ENCODE measurements around the gene TSNAXIP1. TPM values are rescaled to one million over a fixed set of nuclear protein-coding genes. Genes with fewer than 3 reads are reported as not detected.
"Not testable (repeated sequence)": the region's sequence is repeated elsewhere in the genome, so short reads cannot be mapped to it uniquely, and the experiment has no call there.

TSNAXIP1 gene
- total RNA-seq, 2 experiments from 2014 or later: 0.52 to 0.61 TPM

DNA sequence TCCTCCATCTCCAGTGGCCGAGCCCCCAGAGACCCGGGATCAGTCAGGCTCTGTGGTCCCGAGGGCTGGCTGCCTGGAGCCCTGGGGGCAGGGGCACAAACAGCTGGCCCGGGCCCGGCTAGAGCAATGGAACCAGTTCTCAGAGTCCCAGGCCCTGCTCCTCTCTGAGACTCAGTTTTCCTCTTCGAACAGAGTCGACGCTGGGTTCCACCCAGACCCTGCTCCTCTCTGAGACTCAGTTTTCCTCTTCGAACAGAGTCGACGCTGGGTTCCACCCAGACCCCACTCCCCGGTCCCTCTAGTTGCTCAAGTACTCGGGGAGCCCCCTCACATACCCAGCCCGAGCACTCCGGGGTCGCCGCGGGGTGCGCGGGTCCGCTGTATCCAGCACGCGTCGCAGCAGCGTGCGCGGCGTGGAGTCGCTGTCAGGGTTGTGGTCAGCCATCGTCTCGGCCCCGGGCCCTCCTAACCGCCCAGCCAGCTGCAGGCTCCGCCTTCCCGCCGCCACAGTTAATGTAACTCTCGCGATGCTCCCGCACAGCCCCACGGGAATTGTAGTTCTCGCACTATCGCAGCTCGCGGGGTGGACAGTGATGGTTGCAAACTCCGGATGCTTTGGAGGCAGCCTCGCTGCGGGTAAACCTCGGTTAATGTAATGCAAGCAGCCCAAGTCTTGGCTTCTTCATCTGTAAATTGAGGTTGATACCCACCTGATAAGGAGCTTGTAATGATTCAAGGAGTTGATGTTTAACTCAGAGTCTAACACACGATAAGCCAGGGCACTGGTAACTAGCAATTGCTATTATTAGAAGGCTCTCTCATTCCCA, 26.9 kb downstream of the TSNAXIP1 start:
- H3K4me3 ChIP-seq (ENCODE audit: low read length): peak overlapping the region; percentile 87
- ATAC-seq (ENCODE audit: poor library complexity): peak; percentile 99

GRCh38 chr16:67834242-67834614, 27.5 kb downstream of the TSNAXIP1 start:
- peak overlapping the region; percentile 93 for H3K4me3 Mint-ChIP-seq
- DNase-seq: no peak
- intact Hi-C loops (cut with DNase I, micrococcal nuclease): loop anchor here in 1 of 2 experiments (5.0 kb wide), 1 partner anchor 38 kb away; the partner anchor contains the start of gene EDC4
- H3K4me3 ChIP-seq (ENCODE audit: low read length): peak overlapping the region; percentile 87
- peaks cover 30% of the 10 kb centered on the region for H3K36me3 Mint-ChIP-seq (ENCODE audit: low read depth)
- ChIA-PET POLR2A (interaction anchor here (0.6 to 2.4 kb wide), 15 partner anchors 9 to 272 kb away, joined by 3 to 18 read pairs (median 4); partner anchors contain the start of genes CTCF, EDC4, GFOD2 and NUTF2), CTCF (interaction anchor here (0.9 to 2.4 kb wide), 4 partner anchors 9 to 49 kb away, joined by 3 to 44 read pairs (median 4); no protein-coding TSS in a partner anchor)
- H3K27ac Mint-ChIP-seq: peak overlapping the region; percentile 72
- no peaks in the 10 kb centered on the region for H3K9me3 Mint-ChIP-seq
- no peak for ATAC-seq (ENCODE audit: poor library complexity)
- peaks cover 20% of the 10 kb centered on the region for H3K4me1 ChIP-seq (ENCODE audit: insufficient read depth, low read length)
- peaks cover 28% of the 10 kb centered on the region for H3K36me3 ChIP-seq (ENCODE audit: insufficient read depth, low read length)
- H3K27me3 ChIP-seq (ENCODE audit: control insufficient read depth in 1 of 2, insufficient read depth in 2 of 2, low read length in 2 of 2): no peaks in the 10 kb centered on the region
- TF ChIP-seq, protein P1, sequence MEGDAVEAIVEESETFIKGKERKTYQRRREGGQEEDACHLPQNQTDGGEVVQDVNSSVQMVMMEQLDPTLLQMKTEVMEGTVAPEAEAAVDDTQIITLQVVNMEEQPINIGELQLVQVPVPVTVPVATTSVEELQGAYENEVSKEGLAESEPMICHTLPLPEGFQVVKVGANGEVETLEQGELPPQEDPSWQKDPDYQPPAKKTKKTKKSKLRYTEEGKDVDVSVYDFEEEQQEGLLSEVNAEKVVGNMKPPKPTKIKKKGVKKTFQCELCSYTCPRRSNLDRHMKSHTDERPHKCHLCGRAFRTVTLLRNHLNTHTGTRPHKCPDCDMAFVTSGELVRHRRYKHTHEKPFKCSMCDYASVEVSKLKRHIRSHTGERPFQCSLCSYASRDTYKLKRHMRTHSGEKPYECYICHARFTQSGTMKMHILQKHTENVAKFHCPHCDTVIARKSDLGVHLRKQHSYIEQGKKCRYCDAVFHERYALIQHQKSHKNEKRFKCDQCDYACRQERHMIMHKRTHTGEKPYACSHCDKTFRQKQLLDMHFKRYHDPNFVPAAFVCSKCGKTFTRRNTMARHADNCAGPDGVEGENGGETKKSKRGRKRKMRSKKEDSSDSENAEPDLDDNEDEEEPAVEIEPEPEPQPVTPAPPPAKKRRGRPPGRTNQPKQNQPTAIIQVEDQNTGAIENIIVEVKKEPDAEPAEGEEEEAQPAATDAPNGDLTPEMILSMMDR (IDR thresholded peaks at IDR 0.05): no peak
- no peaks in the 10 kb centered on the region for H3K27me3 Mint-ChIP-seq
- no peaks in the 10 kb centered on the region for H3K9me3 ChIP-seq (ENCODE audit: control insufficient read depth in 1 of 2, insufficient read depth in 1 of 2, low read length in 2 of 2)
- peaks cover 20% of the 10 kb centered on the region for H3K4me1 Mint-ChIP-seq (ENCODE audit: low read depth)
- H3K27ac ChIP-seq (ENCODE audit: low read depth in 1 of 2, low read length in 2 of 2): peak overlapping the region in 1 of 2 donors; percentile 26

More for the DNA sequence above, 26.9 kb downstream of the TSNAXIP1 start:
- peaks cover 30% of the 10 kb centered on the region for H3K36me3 Mint-ChIP-seq (ENCODE audit: low read depth)
- TF ChIP-seq, protein P1 (IDR thresholded peaks at IDR 0.05): no peak
- H3K27ac Mint-ChIP-seq: peak overlapping the region; percentile 72
- peak overlapping the region in 1 of 2 donors; percentile 34 for H3K27ac ChIP-seq (ENCODE audit: low read depth in 1 of 2, low read length in 2 of 2)
- no peaks in the 10 kb centered on the region for H3K27me3 ChIP-seq (ENCODE audit: control insufficient read depth in 1 of 2, insufficient read depth in 2 of 2, low read length in 2 of 2)
- intact Hi-C loops (cut with DNase I, micrococcal nuclease): loop anchor here (1.0 to 5.0 kb wide), 4 partner anchors 13 to 39 kb away; partner anchors contain the start of genes NUTF2 (in 2 of the 2), CENPT (in 1 of the 2), EDC4 (in 1 of the 2) and RANBP10 (in 1 of the 2)
- no peaks in the 10 kb centered on the region for H3K9me3 Mint-ChIP-seq
- no peaks in the 10 kb centered on the region for H3K9me3 ChIP-seq (ENCODE audit: control insufficient read depth in 1 of 2, insufficient read depth in 1 of 2, low read length in 2 of 2)
- H3K27me3 Mint-ChIP-seq: no peaks in the 10 kb centered on the region
- H3K36me3 ChIP-seq (ENCODE audit: insufficient read depth, low read length): peaks cover 28% of the 10 kb centered on the region
- DNase-seq: peak; percentile 87 to 95 (median 91)
- peaks cover 20% of the 10 kb centered on the region for H3K4me1 ChIP-seq (ENCODE audit: insufficient read depth, low read length)
- H3K4me1 Mint-ChIP-seq (ENCODE audit: low read depth): peaks cover 20% of the 10 kb centered on the region
- CTCF ChIA-PET: interaction anchor here (0.6 to 2.4 kb wide), 5 partner anchors 10 to 61 kb away, joined by 3 to 44 read pairs (median 4); no protein-coding TSS in a partner anchor
- peak overlapping the region; percentile 93 for H3K4me3 Mint-ChIP-seq
- POLR2A ChIA-PET: interaction anchor here (0.6 to 2.4 kb wide), 17 partner anchors 10 to 271 kb away, joined by 3 to 18 read pairs (median 3); partner anchors contain the start of genes CENPT, CTCF, EDC4 and GFOD2

DNA sequence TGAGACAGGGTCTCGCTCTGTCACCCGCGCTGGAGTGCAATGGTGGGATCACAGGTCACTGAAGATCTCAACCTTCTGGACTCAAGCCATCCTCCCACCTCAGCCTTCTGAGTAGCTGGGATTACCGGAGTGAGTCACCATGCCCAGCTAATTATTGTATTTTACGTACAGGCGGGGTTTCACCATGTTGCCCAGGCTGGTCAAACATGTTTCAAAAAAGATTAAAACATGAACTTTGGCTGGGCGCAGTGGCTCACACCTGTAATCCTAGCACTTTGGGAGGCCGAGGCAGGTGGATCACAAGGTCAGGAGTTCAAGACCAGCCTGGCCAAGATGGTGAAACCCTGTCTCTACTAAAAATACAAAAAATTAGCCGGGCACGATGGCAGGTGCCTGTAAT, 30.5 kb downstream of the TSNAXIP1 start:
- H3K4me3 ChIP-seq (ENCODE audit: low read length); H3K36me3 ChIP-seq (ENCODE audit: insufficient read depth, low read length); DNase-seq; H3K9me3 ChIP-seq (ENCODE audit: control insufficient read depth in 1 of 2, insufficient read depth in 1 of 2, low read length in 2 of 2); H3K27ac Mint-ChIP-seq; H3K27me3 Mint-ChIP-seq; intact Hi-C loops (cut with DNase I, micrococcal nuclease); H3K4me3 Mint-ChIP-seq; H3K27me3 ChIP-seq (ENCODE audit: control insufficient read depth in 1 of 2, insufficient read depth in 2 of 2, low read length in 2 of 2); H3K36me3 Mint-ChIP-seq (ENCODE audit: low read depth); ATAC-seq (ENCODE audit: poor library complexity); H3K27ac ChIP-seq (ENCODE audit: low read depth in 1 of 2, low read length in 2 of 2); H3K9me3 Mint-ChIP-seq: not testable (repeated sequence)
- ChIA-PET CTCF (interaction anchor here (3.3 kb wide), 1 partner anchor 21 kb away, joined by 18 read pairs; no protein-coding TSS in a partner anchor), POLR2A (interaction anchor here (1.1 kb wide), 1 partner anchor 97 kb away, joined by 3 read pairs; no protein-coding TSS in a partner anchor)
- peaks cover 28% of the 10 kb centered on the region for H3K4me1 ChIP-seq (ENCODE audit: insufficient read depth, low read length)
- peaks cover 25% of the 10 kb centered on the region for H3K4me1 Mint-ChIP-seq (ENCODE audit: low read depth)

Data from CD4-positive, alpha-beta T cell (primary cell).